ENCODE measurements around the gene CASZ1.

Gene CASZ1

GRCh38 chr1:10717296-10718082 is 79.0 kb downstream of the CASZ1 start:
- Histone ChIP-seq H3K27ac (replicated peaks) (no peak overlapping the region), H3K27me3 (ENCODE audit: insufficient read depth, poor library complexity, severe bottlenecking) (no peaks in the 10 kb centered on the region), H3K4me3 (replicated peaks; ENCODE audit: insufficient read depth, low read length) (no peak overlapping the region)
- DNase-seq (ENCODE audit: low read depth in 1 of 2, low spot score in 1 of 2): no peak
- no peak for TF ChIP-seq REST (IDR thresholded peaks at IDR 0.05; ENCODE audit: insufficient replicate concordance, low read depth)
- TF ChIP-seq SPI1 (IDR thresholded peaks at IDR 0.05; ENCODE audit: borderline replicate concordance, low read depth): no peak
- no peak for TF ChIP-seq CTCF (IDR thresholded peaks at IDR 0.05; ENCODE audit: insufficient read depth, low read length)
- no peak for TF ChIP-seq POLR2AphosphoS5 (IDR thresholded peaks at IDR 0.05; ENCODE audit: low read depth)
- no peak for TF ChIP-seq GABPA (IDR thresholded peaks at IDR 0.05; ENCODE audit: low read depth)

GRCh38 chr1:10716840-10717239 is 79.6 kb downstream of the CASZ1 start:
- no peak overlapping the region for H3K27ac ChIP-seq (replicated peaks)
- no peak overlapping the region for H3K4me3 ChIP-seq (replicated peaks; ENCODE audit: insufficient read depth, low read length)
- DNase-seq (ENCODE audit: low read depth in 1 of 2, low spot score in 1 of 2): no peak
- TF ChIP-seq REST (IDR thresholded peaks at IDR 0.05; ENCODE audit: insufficient replicate concordance, low read depth) (no peak), POLR2AphosphoS5 (IDR thresholded peaks at IDR 0.05; ENCODE audit: low read depth) (no peak), SPI1 (IDR thresholded peaks at IDR 0.05; ENCODE audit: borderline replicate concordance, low read depth) (no peak), CTCF (IDR thresholded peaks at IDR 0.05; ENCODE audit: insufficient read depth, low read length) (no peak), GABPA (IDR thresholded peaks at IDR 0.05; ENCODE audit: low read depth) (no peak)
- no peaks in the 10 kb centered on the region for H3K27me3 ChIP-seq (ENCODE audit: insufficient read depth, poor library complexity, severe bottlenecking)

GRCh38 chr1:10714337-10715114 is 81.9 kb downstream of the CASZ1 start:
- DNase-seq (ENCODE audit: low read depth in 1 of 2, low spot score in 1 of 2): no peak
- Histone ChIP-seq H3K4me3 (replicated peaks; ENCODE audit: insufficient read depth, low read length) (no peak overlapping the region), H3K27ac (replicated peaks) (no peak overlapping the region), H3K27me3 (ENCODE audit: insufficient read depth, poor library complexity, severe bottlenecking) (peaks cover 2% of the 10 kb centered on the region)
- no peak for TF ChIP-seq POLR2AphosphoS5 (IDR thresholded peaks at IDR 0.05; ENCODE audit: low read depth)
- no peak for TF ChIP-seq REST (IDR thresholded peaks at IDR 0.05; ENCODE audit: insufficient replicate concordance, low read depth)
- no peak for TF ChIP-seq CTCF (IDR thresholded peaks at IDR 0.05; ENCODE audit: insufficient read depth, low read length)
- TF ChIP-seq SPI1 (IDR thresholded peaks at IDR 0.05; ENCODE audit: borderline replicate concordance, low read depth): no peak
- TF ChIP-seq GABPA (IDR thresholded peaks at IDR 0.05; ENCODE audit: low read depth): no peak
